ENCODE measurements around the gene REX1BD. TPM values are rescaled to one million over a fixed set of nuclear protein-coding genes. Genes with fewer than 3 reads are reported as not detected.
A peak's percentile ranks its signal among the peaks of the same experiment; 100 is the strongest.

Gene REX1BD
- total RNA-seq, 2 experiments from 2014 or later = 61.2 to 65.1 TPM

- H3K27ac Mint-ChIP-seq = peak overlapping the region; percentile 94
- peak overlapping the region; percentile 90 for H3K4me3 Mint-ChIP-seq
- intact Hi-C loops (cut with micrococcal nuclease) = no loop called here
- no peaks in the 10 kb centered on the region for H3K9me3 Mint-ChIP-seq
- no peak for TF ChIP-seq CTCF (IDR thresholded peaks at IDR 0.05)
- H3K27me3 Mint-ChIP-seq = no peaks in the 10 kb centered on the region
- H3K36me3 Mint-ChIP-seq (ENCODE audit: low read depth) = peaks cover 29% of the 10 kb centered on the region
- ATAC-seq (no peak), DNase-seq (peak; percentile 36)
- peaks cover 22% of the 10 kb centered on the region for H3K4me1 Mint-ChIP-seq (ENCODE audit: low read depth)
- CTCF ChIA-PET = interaction anchor here (1.2 to 1.7 kb wide), 2 partner anchors 19 to 154 kb away, joined by 3 to 4 read pairs; no protein-coding TSS in a partner anchor
- POLR2A ChIA-PET = interaction anchor here (0.8 to 3.1 kb wide), 4 partner anchors 15 to 260 kb away, joined by 3 to 25 read pairs (median 4); partner anchors contain the start of gene UBA52
Measured at GRCh38 chr19:18541992-18542940, 46.3 kb upstream of the REX1BD start.

DNA sequence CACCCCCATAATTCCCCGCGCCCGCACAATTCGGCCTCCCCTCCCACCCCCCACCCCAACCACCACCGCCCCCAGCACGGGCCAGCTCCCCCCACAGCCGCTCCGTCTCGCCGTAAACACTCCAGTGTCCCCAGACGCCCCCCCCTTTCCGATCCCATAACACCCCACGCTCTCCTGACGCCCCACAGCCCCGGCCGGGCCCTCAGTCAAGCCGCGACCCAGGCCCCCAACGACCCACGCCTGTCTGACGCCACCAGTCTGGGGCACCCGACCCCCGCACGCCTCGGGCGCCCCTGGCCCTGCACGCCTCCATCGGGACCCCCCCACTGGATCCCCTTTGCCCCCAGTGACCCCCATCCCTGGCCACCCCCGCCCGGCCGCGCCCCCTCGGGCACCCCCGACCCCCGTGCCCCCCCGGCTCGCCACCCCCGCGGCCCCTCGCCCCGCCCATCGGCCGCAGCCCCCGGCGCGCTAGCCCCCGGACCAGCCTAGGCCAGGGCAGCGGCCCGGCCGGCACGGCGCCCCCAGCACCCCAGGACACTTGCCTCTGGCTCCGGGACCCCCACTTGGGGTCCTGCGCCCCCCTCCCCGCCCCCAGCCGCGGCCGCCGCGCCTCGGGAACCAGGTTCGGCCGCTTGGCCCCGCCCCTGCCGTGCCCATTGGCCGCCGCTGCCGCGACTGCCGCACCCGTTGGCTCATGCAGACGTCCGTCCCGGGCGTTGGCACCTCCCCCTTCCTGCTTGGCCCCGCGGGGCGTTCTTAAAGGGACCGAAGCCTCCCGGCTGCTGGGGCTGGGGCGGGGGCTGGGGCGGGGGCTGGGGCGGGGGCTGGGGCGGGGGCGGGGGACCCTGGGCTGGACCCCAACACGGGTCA lies 45.4 kb upstream of the REX1BD start, which contains the start of gene FKBP8:
Gene FKBP8, minus strand, starts transcription at position 633 of the 873 bp plus-strand sequence. CDS start 1,603 bp downstream, outside the sequence.
- ChIA-PET CTCF (interaction anchor here (1.1 to 2.3 kb wide), 7 partner anchors 13 to 155 kb away, joined by 3 to 13 read pairs (median 4); partner anchors contain the start of gene KXD1), POLR2A (interaction anchor here (0.7 to 3.1 kb wide), 14 partner anchors 11 to 261 kb away, joined by 3 to 25 read pairs (median 4); partner anchors contain the start of genes KXD1, REX1BD and UBA52)
- H3K9me3 Mint-ChIP-seq = no peaks in the 10 kb centered on the region
- ATAC-seq (peak; percentile 96), DNase-seq (peak; percentile 97)
- no peak for TF ChIP-seq CTCF (IDR thresholded peaks at IDR 0.05)
- peaks cover 22% of the 10 kb centered on the region for H3K4me1 Mint-ChIP-seq (ENCODE audit: low read depth)
- peaks cover 20% of the 10 kb centered on the region for H3K36me3 Mint-ChIP-seq (ENCODE audit: low read depth)
- H3K4me3 Mint-ChIP-seq = peak within 1 kb of the TSS; percentile 90
- intact Hi-C loops (cut with micrococcal nuclease) = no loop called here
- H3K27me3 Mint-ChIP-seq = no peaks in the 10 kb centered on the region
- peak within 1 kb of the TSS; percentile 98 for H3K27ac Mint-ChIP-seq

DNA sequence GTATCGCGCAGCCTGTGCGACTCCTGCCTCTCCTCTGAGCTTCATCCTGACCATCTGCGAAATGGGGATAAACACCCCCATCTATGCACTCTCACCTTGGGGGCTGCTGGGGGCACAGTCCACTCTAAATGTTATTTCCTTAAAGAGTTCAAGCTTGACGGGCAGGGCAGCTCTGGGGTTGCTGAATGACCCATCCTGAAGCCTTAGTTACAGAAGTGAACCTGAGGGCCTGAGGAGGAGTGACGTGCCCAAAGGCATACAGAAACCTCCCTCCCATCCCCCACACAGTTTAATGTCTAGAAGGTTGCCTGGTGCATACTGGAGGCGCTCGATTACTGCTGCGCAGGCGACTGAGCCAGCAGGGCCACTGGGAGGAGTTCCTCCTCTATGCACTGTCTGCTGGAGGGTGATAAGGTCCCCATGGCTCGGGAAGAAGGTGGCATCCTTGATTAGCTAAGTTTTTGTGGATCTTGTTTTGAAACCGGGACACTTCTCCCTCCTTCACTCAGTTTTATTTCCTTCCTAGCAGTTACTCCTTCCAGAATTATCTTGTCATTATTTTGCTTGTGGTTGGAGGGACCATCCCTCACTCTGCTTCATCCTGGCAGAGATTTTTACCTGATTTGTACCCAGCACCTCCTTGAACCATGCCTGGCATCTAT lies 44.7 kb upstream of the REX1BD start:
- H3K27ac Mint-ChIP-seq = peak overlapping the region; percentile 98
- DNase-seq (peak; percentile 91), ATAC-seq (peak; percentile 90)
- POLR2A ChIA-PET = interaction anchor here (0.7 to 3.1 kb wide), 16 partner anchors 10 to 97 kb away, joined by 3 to 25 read pairs (median 4); partner anchors contain the start of genes ELL, KXD1, REX1BD and UBA52
- peaks cover 22% of the 10 kb centered on the region for H3K4me1 Mint-ChIP-seq (ENCODE audit: low read depth)
- peaks cover 16% of the 10 kb centered on the region for H3K36me3 Mint-ChIP-seq (ENCODE audit: low read depth)
- H3K4me3 Mint-ChIP-seq = peak overlapping the region; percentile 90
- TF ChIP-seq CTCF (IDR thresholded peaks at IDR 0.05) = no peak
- no peaks in the 10 kb centered on the region for H3K9me3 Mint-ChIP-seq
- CTCF ChIA-PET = interaction anchor here (1.1 to 2.3 kb wide), 8 partner anchors 9 to 94 kb away, joined by 3 to 13 read pairs (median 6); partner anchors contain the start of genes KXD1 and UBA52
- no peaks in the 10 kb centered on the region for H3K27me3 Mint-ChIP-seq
- intact Hi-C loops (cut with micrococcal nuclease) = no loop called here

- Mint-ChIP-seq H3K9me3 (no peaks in the 10 kb centered on the region), H3K4me1 (ENCODE audit: low read depth) (no peaks in the 10 kb centered on the region), H3K36me3 (ENCODE audit: low read depth) (no peaks in the 10 kb centered on the region), H3K27me3 (no peaks in the 10 kb centered on the region), H3K4me3 (no peak overlapping the region), H3K27ac (no peak overlapping the region)
- POLR2A ChIA-PET = no interaction called here
- DNase-seq (no peak), ATAC-seq (no peak)
- intact Hi-C loops (cut with micrococcal nuclease) = no loop called here
- no peak for TF ChIP-seq CTCF (IDR thresholded peaks at IDR 0.05)
- CTCF ChIA-PET = interaction anchor here (0.7 to 2.3 kb wide), 2 partner anchors 21 to 32 kb away, joined by 3 to 7 read pairs; no protein-coding TSS in a partner anchor
Measured at GRCh38 chr19:18551631-18552030, 37.0 kb upstream of the REX1BD start.
